Measurements from ENCODE around the gene TTC33.

- TF ChIP-seq POLR2A (IDR thresholded peaks at IDR 0.05): no peak
- no peak for TF ChIP-seq CTCF (IDR thresholded peaks at IDR 0.05)
- TF ChIP-seq POLR2AphosphoS5 (IDR thresholded peaks at IDR 0.05): no peak
- no peak for TF ChIP-seq EP300 (IDR thresholded peaks at IDR 0.05)
Observed at GRCh38 chr5:40494631-40495236, 261.0 kb downstream of the TTC33 start.

All from suprapubic skin (tissue), 4 donors.